ENCODE data around the gene TYSND1. TPM values are rescaled to one million over a fixed set of nuclear protein-coding genes. Genes with fewer than 3 reads are reported as not detected.

TYSND1 gene
- total RNA-seq, 1 donor from 2014 or later, result 22.0 TPM

GRCh38 chr10:70098271-70098670 lies 48.2 kb downstream of the TYSND1 start:
- ChIA-PET CTCF (interaction anchor here (1.1 kb wide), 1 partner anchor 17 kb away, joined by 3 read pairs; no protein-coding TSS in a partner anchor), POLR2A (no interaction called here)
- intact Hi-C loops (cut with micrococcal nuclease), result no loop called here
- Mint-ChIP-seq H3K4me1 (no peaks in the 10 kb centered on the region), H3K27me3 (peaks cover 2% of the 10 kb centered on the region), H3K36me3 (ENCODE audit: low read depth) (no peaks in the 10 kb centered on the region), H3K4me3 (no peak overlapping the region), H3K9me3 (peaks cover 2% of the 10 kb centered on the region), H3K27ac (no peak overlapping the region)
- TF ChIP-seq, protein P1, sequence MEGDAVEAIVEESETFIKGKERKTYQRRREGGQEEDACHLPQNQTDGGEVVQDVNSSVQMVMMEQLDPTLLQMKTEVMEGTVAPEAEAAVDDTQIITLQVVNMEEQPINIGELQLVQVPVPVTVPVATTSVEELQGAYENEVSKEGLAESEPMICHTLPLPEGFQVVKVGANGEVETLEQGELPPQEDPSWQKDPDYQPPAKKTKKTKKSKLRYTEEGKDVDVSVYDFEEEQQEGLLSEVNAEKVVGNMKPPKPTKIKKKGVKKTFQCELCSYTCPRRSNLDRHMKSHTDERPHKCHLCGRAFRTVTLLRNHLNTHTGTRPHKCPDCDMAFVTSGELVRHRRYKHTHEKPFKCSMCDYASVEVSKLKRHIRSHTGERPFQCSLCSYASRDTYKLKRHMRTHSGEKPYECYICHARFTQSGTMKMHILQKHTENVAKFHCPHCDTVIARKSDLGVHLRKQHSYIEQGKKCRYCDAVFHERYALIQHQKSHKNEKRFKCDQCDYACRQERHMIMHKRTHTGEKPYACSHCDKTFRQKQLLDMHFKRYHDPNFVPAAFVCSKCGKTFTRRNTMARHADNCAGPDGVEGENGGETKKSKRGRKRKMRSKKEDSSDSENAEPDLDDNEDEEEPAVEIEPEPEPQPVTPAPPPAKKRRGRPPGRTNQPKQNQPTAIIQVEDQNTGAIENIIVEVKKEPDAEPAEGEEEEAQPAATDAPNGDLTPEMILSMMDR (IDR thresholded peaks at IDR 0.05), result no peak
- no peak for ATAC-seq (ENCODE audit: low read depth)
- DNase-seq, result no peak

GRCh38 chr10:70097459-70097858 lies 49.0 kb downstream of the TYSND1 start:
- intact Hi-C loops (cut with micrococcal nuclease), result no loop called here
- ChIA-PET POLR2A (no interaction called here), CTCF (interaction anchor here (1.1 kb wide), 1 partner anchor 18 kb away, joined by 3 read pairs; no protein-coding TSS in a partner anchor)
- TF ChIP-seq, protein P1 (IDR thresholded peaks at IDR 0.05), result no peak
- no peaks in the 10 kb centered on the region for H3K36me3 Mint-ChIP-seq (ENCODE audit: low read depth)
- no peak overlapping the region for H3K4me3 Mint-ChIP-seq
- peaks cover 2% of the 10 kb centered on the region for H3K9me3 Mint-ChIP-seq
- DNase-seq, result no peak
- no peak for ATAC-seq (ENCODE audit: low read depth)
- H3K27me3 Mint-ChIP-seq, result peaks cover 2% of the 10 kb centered on the region
- no peaks in the 10 kb centered on the region for H3K4me1 Mint-ChIP-seq
- no peak overlapping the region for H3K27ac Mint-ChIP-seq

GRCh38 chr10:70096705-70097420 lies 49.6 kb downstream of the TYSND1 start:
- DNase-seq (no peak), ATAC-seq (ENCODE audit: low read depth) (no peak)
- Mint-ChIP-seq H3K4me3 (no peak overlapping the region), H3K4me1 (no peaks in the 10 kb centered on the region), H3K36me3 (ENCODE audit: low read depth) (no peaks in the 10 kb centered on the region), H3K9me3 (peaks cover 2% of the 10 kb centered on the region), H3K27ac (no peak overlapping the region), H3K27me3 (peaks cover 4% of the 10 kb centered on the region)
- POLR2A ChIA-PET, result no interaction called here
- intact Hi-C loops (cut with micrococcal nuclease), result no loop called here
- TF ChIP-seq, protein P1 (IDR thresholded peaks at IDR 0.05), result no peak
- CTCF ChIA-PET, result interaction anchor here (1.1 kb wide), 1 partner anchor 19 kb away, joined by 3 read pairs; no protein-coding TSS in a partner anchor

DNA sequence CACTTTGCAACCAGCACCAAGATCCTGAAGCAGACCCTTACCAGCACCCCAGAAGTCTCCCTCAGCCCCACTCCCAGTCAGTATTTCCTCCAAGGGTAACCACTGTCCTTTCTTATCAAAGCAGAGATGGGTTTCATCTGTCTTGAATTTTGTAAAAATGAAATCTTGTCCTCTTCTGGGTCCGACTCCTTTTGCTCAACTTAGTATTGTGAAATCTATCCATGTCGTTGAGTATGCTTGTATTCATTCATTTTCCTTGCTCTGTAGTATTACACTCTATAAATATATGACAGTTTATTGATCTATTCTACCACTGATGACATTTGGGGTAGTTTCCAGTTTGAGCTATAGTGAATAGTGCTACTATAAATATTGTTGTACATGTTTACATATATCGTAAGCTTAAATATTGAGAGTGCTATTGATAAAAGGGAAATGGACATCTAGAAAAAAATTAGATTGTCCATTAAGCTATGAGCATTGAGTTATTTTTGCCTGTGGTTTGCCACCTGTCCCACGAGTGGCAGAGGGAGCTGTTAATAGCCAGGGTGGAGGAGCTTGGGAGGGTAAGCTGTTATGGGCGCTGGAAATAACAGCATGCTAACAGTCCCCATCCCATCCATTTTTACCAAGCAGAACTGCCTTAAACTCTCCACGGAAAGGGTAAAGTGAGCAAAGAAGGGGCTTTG lies 50.3 kb downstream of the TYSND1 start:
- H3K27ac Mint-ChIP-seq, result no peak overlapping the region
- H3K4me3 Mint-ChIP-seq, result no peak overlapping the region
- ATAC-seq (ENCODE audit: low read depth), result no peak
- H3K27me3 Mint-ChIP-seq, result peaks cover 4% of the 10 kb centered on the region
- ChIA-PET CTCF (interaction anchor here (1.8 kb wide), 1 partner anchor 20 kb away, joined by 8 read pairs; no protein-coding TSS in a partner anchor), POLR2A (no interaction called here)
- no peaks in the 10 kb centered on the region for H3K36me3 Mint-ChIP-seq (ENCODE audit: low read depth)
- no peaks in the 10 kb centered on the region for H3K4me1 Mint-ChIP-seq
- DNase-seq, result no peak
- TF ChIP-seq, protein P1 (IDR thresholded peaks at IDR 0.05), result no peak
- intact Hi-C loops (cut with micrococcal nuclease), result no loop called here
- H3K9me3 Mint-ChIP-seq, result no peaks in the 10 kb centered on the region

DNA sequence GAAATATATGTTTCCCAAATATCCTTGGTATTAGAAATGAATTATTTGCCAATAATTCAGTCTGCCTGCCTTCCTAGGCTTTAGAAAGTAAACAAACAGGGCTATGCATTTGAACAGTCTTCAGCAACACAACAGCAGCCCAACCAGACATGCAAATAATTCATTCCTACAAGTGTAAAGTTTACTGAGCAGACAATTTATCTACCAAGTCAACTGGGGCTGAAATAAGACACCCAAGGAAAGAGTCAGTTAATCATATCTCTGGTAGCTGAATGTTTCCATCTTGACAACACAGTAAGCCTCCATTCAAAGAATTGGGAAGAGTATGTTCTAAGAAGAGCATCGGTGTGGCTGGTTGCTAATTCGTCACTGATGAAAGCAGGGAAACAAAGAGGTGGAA lies 52.2 kb downstream of the TYSND1 start:
- Mint-ChIP-seq H3K4me3 (no peak overlapping the region), H3K4me1 (no peaks in the 10 kb centered on the region), H3K36me3 (ENCODE audit: low read depth) (no peaks in the 10 kb centered on the region), H3K9me3 (no peaks in the 10 kb centered on the region), H3K27ac (no peak overlapping the region), H3K27me3 (peaks cover 4% of the 10 kb centered on the region)
- no peak for DNase-seq
- ChIA-PET CTCF (no interaction called here), POLR2A (no interaction called here)
- TF ChIP-seq, protein P1 (IDR thresholded peaks at IDR 0.05), result no peak
- intact Hi-C loops (cut with micrococcal nuclease), result no loop called here
- no peak for ATAC-seq (ENCODE audit: low read depth)

Measured in activated B cell treated with CpG ODN at 0.5 μM for 24 hours (primary cell).